HL-60 (cell line): Measurements from ENCODE around the gene DPF3.

Experiments
- DNase-seq, 2 experiments: peaks; one replicate each; pipeline ENCODE4 v3.0.0-alpha.2; 2010 to 2020; ENCODE audit warnings: low read depth in 1 of 2, low spot score in 1 of 2
- H3K27ac ChIP-seq: fragments of 250-450 bp; sonication (Bioruptor Pico); replicated peaks from 2 replicates; pipeline ENCODE4 v1.5.1; 2020; ENCODE audit warnings: mild to moderate bottlenecking, moderate library complexity
- H3K27me3 ChIP-seq: fragments of 250-450 bp; sonication (Bioruptor Pico); 2 replicates; pipeline ENCODE4 v1.5.1; 2021; ENCODE audit warnings: mild to moderate bottlenecking, moderate library complexity; ENCODE audit not compliant: insufficient read depth, poor library complexity, severe bottlenecking
- H3K4me3 ChIP-seq: replicated peaks from 2 replicates; pipeline ENCODE4 v1.5.1; 2011; ENCODE audit warnings: mild to moderate bottlenecking, control low read depth, low read length; ENCODE audit not compliant: insufficient read depth
- CTCF ChIP-seq: IDR thresholded peaks from one replicate; pipeline ENCODE4 v1.5.1; 2011; ENCODE audit warnings: low read length, control low read depth, inconsistent platforms; ENCODE audit not compliant: insufficient read depth
- GABPA ChIP-seq: IDR thresholded peaks from 2 replicates; pipeline ENCODE4 v1.6.1; 2012; ENCODE audit warnings: low read depth
- POLR2AphosphoS5 ChIP-seq: IDR thresholded peaks from 2 replicates; pipeline ENCODE4 v1.6.1; 2012; ENCODE audit warnings: low read depth
- REST ChIP-seq: IDR thresholded peaks from 2 replicates; pipeline ENCODE4 v1.6.1; 2012; ENCODE audit warnings: low read depth; ENCODE audit not compliant: insufficient replicate concordance
- SPI1 ChIP-seq: IDR thresholded peaks from 2 replicates; pipeline ENCODE4 v1.6.1; 2012; ENCODE audit warnings: low read depth, mild to moderate bottlenecking, borderline replicate concordance

DPF3 gene

GRCh38 chr14:72662214-72662613 is 231.7 kb downstream of the DPF3 start:
- TF ChIP-seq CTCF: no peak
- no peak for TF ChIP-seq GABPA
- no peak for TF ChIP-seq REST
- TF ChIP-seq POLR2AphosphoS5: no peak
- TF ChIP-seq SPI1: no peak

GRCh38 chr14:72657214-72657921 is 236.5 kb downstream of the DPF3 start:
- H3K27ac ChIP-seq: no peak overlapping the region
- no peak for DNase-seq
- H3K27me3 ChIP-seq: no peaks in the 10 kb centered on the region
- H3K4me3 ChIP-seq: no peak overlapping the region
- TF ChIP-seq POLR2AphosphoS5: no peak
- TF ChIP-seq GABPA: no peak
- no peak for TF ChIP-seq SPI1
- no peak for TF ChIP-seq CTCF
- TF ChIP-seq REST: no peak

More at GRCh38 chr14:72662214-72662613, 231.7 kb downstream of the DPF3 start:
- no peaks in the 10 kb centered on the region for H3K27me3 ChIP-seq
- H3K4me3 ChIP-seq: no peak overlapping the region
- DNase-seq: no peak
- H3K27ac ChIP-seq: no peak overlapping the region

GRCh38 chr14:72653026-72653425 is 240.9 kb downstream of the DPF3 start:
- no peak for DNase-seq
- no peak for TF ChIP-seq POLR2AphosphoS5
- TF ChIP-seq REST: no peak
- no peak for TF ChIP-seq SPI1
- Histone ChIP-seq H3K4me3 (no peak overlapping the region), H3K27ac (no peak overlapping the region), H3K27me3 (no peaks in the 10 kb centered on the region)
